ENCODE results near the gene BBOX1. TPM values are rescaled to one million over a fixed set of nuclear protein-coding genes. Genes with fewer than 3 reads are reported as not detected.

The BBOX1 gene
- total RNA-seq, 4 donors from 2014 or later, result 13.3 to 45.1 (median 28.5) TPM

GRCh38 chr11:27084518-27084917, 43.9 kb downstream of the BBOX1 start:
- H3K27ac ChIP-seq, result peak overlapping the region in 1 of 3 donors; percentile 52

GRCh38 chr11:27085111-27085510, 44.5 kb downstream of the BBOX1 start:
- TF ChIP-seq CTCF (IDR thresholded peaks at IDR 0.05) (no peak), POLR2A (IDR thresholded peaks at IDR 0.05) (no peak)
- no peaks in the 10 kb centered on the region for H3K9me3 ChIP-seq
- H3K4me3 ChIP-seq (replicated peaks in 1 of 3), result no peak overlapping the region
- no peaks in the 10 kb centered on the region for H3K27me3 ChIP-seq
- no peaks in the 10 kb centered on the region for H3K36me3 ChIP-seq
- intact Hi-C loops (cut with DNase I), result no loop called here
- no peak for DNase-seq
- peak overlapping the region in 2 of 3 donors; percentile 52 to 60 for H3K27ac ChIP-seq
- 87 to 89% methylated on average over 1 of the region's 1 CpG for WGBS, 2 donors
- peaks cover 22 to 32% of the 10 kb centered on the region in 2 donors for H3K4me1 ChIP-seq

More at GRCh38 chr11:27084518-27084917, 43.9 kb downstream of the BBOX1 start:
- H3K4me1 ChIP-seq, result peaks cover 22 to 30% of the 10 kb centered on the region in 2 donors
- TF ChIP-seq CTCF (IDR thresholded peaks at IDR 0.05) (no peak), POLR2A (IDR thresholded peaks at IDR 0.05) (no peak)
- no peaks in the 10 kb centered on the region for H3K9me3 ChIP-seq
- no peak overlapping the region for H3K4me3 ChIP-seq (replicated peaks in 1 of 3)
- no peaks in the 10 kb centered on the region for H3K27me3 ChIP-seq
- no peaks in the 10 kb centered on the region for H3K36me3 ChIP-seq
- DNase-seq, result no peak
- intact Hi-C loops (cut with DNase I), result no loop called here

DNA sequence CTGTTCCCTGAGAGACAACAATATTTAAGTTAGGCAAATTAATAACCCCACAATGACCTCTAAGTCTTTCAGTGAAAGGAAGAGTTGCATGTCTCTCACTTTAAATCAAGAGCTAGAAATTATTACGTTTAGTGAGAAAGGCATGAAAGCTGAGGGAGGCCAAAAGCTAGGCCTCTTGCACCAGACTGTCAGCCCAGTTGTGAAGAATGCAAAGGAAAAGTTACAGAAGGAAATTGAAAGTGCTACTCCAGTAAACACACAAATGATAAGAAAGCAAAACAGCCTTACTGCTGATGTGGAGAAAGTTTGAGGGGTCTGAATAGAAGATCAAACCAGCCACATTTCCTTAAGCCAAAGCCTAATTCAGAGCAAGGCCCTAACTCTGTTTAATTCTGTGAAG, 45.0 kb downstream of the BBOX1 start:
- Histone ChIP-seq H3K9me3 (no peaks in the 10 kb centered on the region), H3K27me3 (no peaks in the 10 kb centered on the region), H3K36me3 (no peaks in the 10 kb centered on the region), H3K27ac (peak overlapping the region; percentile 21 to 60 (median 52)), H3K4me1 (peaks cover 22 to 32% of the 10 kb centered on the region in 2 donors), H3K4me3 (replicated peaks in 1 of 3) (no peak overlapping the region)
- WGBS, 2 donors, result 0 to 27% methylated on average over 1 of the region's 1 CpG
- TF ChIP-seq POLR2A (IDR thresholded peaks at IDR 0.05) (no peak), CTCF (IDR thresholded peaks at IDR 0.05) (no peak)
- intact Hi-C loops (cut with DNase I), result no loop called here
- no peak for DNase-seq

DNA sequence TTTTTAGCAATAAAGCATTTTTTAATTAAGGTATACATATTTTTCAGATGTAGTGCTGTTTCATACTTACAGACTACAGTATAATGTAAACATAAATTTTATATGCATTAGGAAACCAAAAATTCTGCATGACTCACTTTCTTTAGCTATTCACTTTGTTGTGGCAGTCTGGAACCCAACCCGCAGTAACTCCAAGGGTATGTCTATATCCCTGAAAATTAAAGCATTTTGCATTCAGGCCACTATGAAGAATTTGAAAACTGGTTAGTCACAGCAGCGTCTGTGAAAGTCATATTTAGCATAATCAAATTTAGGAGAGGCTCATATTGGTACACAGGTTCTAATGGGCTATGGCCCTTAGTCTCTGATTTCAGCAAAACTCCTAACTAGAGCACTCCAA, 46.8 kb downstream of the BBOX1 start:
- TF ChIP-seq POLR2A (IDR thresholded peaks at IDR 0.05) (no peak), CTCF (IDR thresholded peaks at IDR 0.05) (no peak)
- Histone ChIP-seq H3K36me3 (no peaks in the 10 kb centered on the region), H3K4me1 (peaks cover 22 to 32% of the 10 kb centered on the region in 2 donors), H3K27me3 (no peaks in the 10 kb centered on the region), H3K9me3 (no peaks in the 10 kb centered on the region), H3K4me3 (replicated peaks in 1 of 3) (no peak overlapping the region), H3K27ac (peak overlapping the region; percentile 67 to 77 (median 71))
- WGBS, 2 donors, result 90 to 93% methylated on average over 2 of the region's 2 CpGs
- DNase-seq, result no peak
- intact Hi-C loops (cut with DNase I), result no loop called here

GRCh38 chr11:27088353-27088752, 47.7 kb downstream of the BBOX1 start:
- Histone ChIP-seq H3K36me3 (no peaks in the 10 kb centered on the region), H3K27me3 (no peaks in the 10 kb centered on the region), H3K4me3 (replicated peaks in 1 of 3) (no peak overlapping the region), H3K4me1 (peaks cover 22 to 32% of the 10 kb centered on the region in 2 donors), H3K27ac (peak overlapping the region; percentile 71 to 77 (median 71)), H3K9me3 (no peaks in the 10 kb centered on the region)
- intact Hi-C loops (cut with DNase I), result no loop called here
- TF ChIP-seq POLR2A (IDR thresholded peaks at IDR 0.05) (no peak), CTCF (IDR thresholded peaks at IDR 0.05) (peak in 1 of 6 experiments; percentile 4)
- no peak for DNase-seq

Data from thyroid gland (tissue), 4 donors.